SK-N-SH (cell line): Measurements from ENCODE around the gene PTCD1. TPM values are rescaled to one million over a fixed set of nuclear protein-coding genes. Genes with fewer than 3 reads are reported as not detected.

Experiments used
- CTCF ChIA-PET: fragments of 300-600, 350-600 bp; formaldehyde crosslinking; extraction: SDS; loops from one replicate; lab custom pipeline; 2021; lab: Yijun Ruan, JAX
- POLR2A ChIA-PET: fragments of 350-600 bp; sonication (Branson Sonifier 250); formaldehyde crosslinking; extraction: SDS; loops from one replicate; lab custom pipeline; 2020; ENCODE audit warnings: antibody characterized with exemption, inconsistent platforms; lab: Yijun Ruan, JAX
- DNase-seq: peaks from one replicate; pipeline ENCODE4 v3.0.0; 2012
- H2AFZ ChIP-seq: fragments of 200-600 bp; sonication (generic); 2 replicates; pipeline ENCODE4 v1.8.1; 2016; ENCODE audit warnings: antibody characterized with exemption, mild to moderate bottlenecking, low read depth
- H3F3A ChIP-seq: fragments of 200-600 bp; sonication (generic); replicated peaks from 2 replicates; pipeline ENCODE3; 2016; ENCODE audit warnings: antibody characterized with exemption, mild to moderate bottlenecking; ENCODE audit not compliant: insufficient read depth
- H3K27ac ChIP-seq, 2 experiments: fragments of 200-500 bp in 1 of 2; fragments of 200-600 bp in 1 of 2; sonication (Bioruptor generic) in 1 of 2; sonication (generic), shearing (Covaris generic) in 1 of 2; 2 replicates each; pipeline versions ENCODE4 v1.5.1 to v1.6.1; 2014 to 2016; ENCODE audit warnings: low read depth in 2 of 2, inconsistent platforms in 1 of 2, low read length in 1 of 2, mild to moderate bottlenecking in 1 of 2, mixed read lengths in 1 of 2
- H3K27me3 ChIP-seq: fragments of 200-600 bp; sonication (generic), shearing (Covaris generic); 2 replicates; pipeline ENCODE4 v1.6.1; 2016; ENCODE audit warnings: mixed run types; ENCODE audit not compliant: insufficient read depth
- H3K36me3 ChIP-seq, 2 experiments: fragments of 200-500 bp in 1 of 2; fragments of 200-600 bp in 1 of 2; sonication (Bioruptor generic) in 1 of 2; sonication (generic) in 1 of 2; replicated peaks in 1 of 2; 2 replicates each; pipeline versions ENCODE3 to v1.5.1; 2014 to 2016; ENCODE audit warnings: low read length in 1 of 2, mild to moderate bottlenecking in 1 of 2; ENCODE audit not compliant: insufficient read depth in 2 of 2, control insufficient read depth in 1 of 2
- H3K4me1 ChIP-seq, 2 experiments: fragments of 200-500 bp in 1 of 2; fragments of 200-600 bp in 1 of 2; sonication (Bioruptor generic) in 1 of 2; sonication (generic), shearing (Covaris generic) in 1 of 2; 2 replicates each; pipeline versions ENCODE4 v1.5.1 to v1.6.1; 2014 to 2016; ENCODE audit warnings: low read depth in 1 of 2, low read length in 1 of 2, mixed run types in 1 of 2; ENCODE audit not compliant: insufficient read depth in 2 of 2, control insufficient read depth in 1 of 2
- H3K4me2 ChIP-seq: fragments of 200-600 bp; sonication (generic), shearing (Covaris generic); 2 replicates; pipeline ENCODE4 v1.6.1; 2017; ENCODE audit warnings: mixed run types
- H3K4me3 ChIP-seq, 2 experiments: fragments of 200-500 bp in 1 of 2; fragments of 200-600 bp in 1 of 2; sonication (Bioruptor generic) in 1 of 2; sonication (generic), shearing (Covaris generic) in 1 of 2; 2 replicates each; pipeline versions ENCODE4 v1.5.1 to v1.8.1; 2014 to 2016; ENCODE audit warnings: low read depth in 2 of 2, inconsistent platforms in 1 of 2, low read length in 1 of 2, mild to moderate bottlenecking in 1 of 2, mixed read lengths in 1 of 2, moderate library complexity in 1 of 2
- H3K79me2 ChIP-seq: fragments of 200-600 bp; sonication (generic); 2 replicates; pipeline ENCODE4 v1.8.1; 2017; ENCODE audit warnings: mild to moderate bottlenecking; ENCODE audit not compliant: insufficient read depth
- H3K9ac ChIP-seq: fragments of 200-600 bp; sonication (generic); 2 replicates; pipeline ENCODE4 v1.6.1; 2017; ENCODE audit warnings: mixed run types
- H3K9me2 ChIP-seq: fragments of 200-600 bp; sonication (generic); 2 replicates; pipeline ENCODE4 v1.6.1; 2017; ENCODE audit warnings: mixed run types
- H3K9me3 ChIP-seq: fragments of 200-600 bp; sonication (generic); 2 replicates; pipeline ENCODE4 v1.6.1; 2017; ENCODE audit warnings: mixed run types, mild to moderate bottlenecking, moderate library complexity
- H4K20me1 ChIP-seq: fragments of 200-600 bp; sonication (generic); 2 replicates; pipeline ENCODE4 v1.6.1; 2017; ENCODE audit warnings: mild to moderate bottlenecking, mixed run types; ENCODE audit not compliant: insufficient read depth
- CTCF ChIP-seq: fragments of 200-600 bp; sonication (generic); IDR thresholded peaks from 2 replicates; pipeline ENCODE4 v1.6.1; 2017; ENCODE audit warnings: antibody characterized with exemption, mild to moderate bottlenecking, moderate library complexity
- EZH2phosphoT487 ChIP-seq: fragments of 200-600 bp; sonication (generic); IDR thresholded peaks from 2 replicates; pipeline ENCODE4 v1.6.1; 2017; ENCODE audit warnings: low read depth, mixed run types, mild to moderate bottlenecking, antibody characterized with exemption, moderate library complexity, borderline replicate concordance
- FOXJ3 ChIP-seq: sonication (generic); formaldehyde crosslinking; IDR thresholded peaks from 2 replicates; pipeline ENCODE4 v1.5.1; 2020; ENCODE audit warnings: mild to moderate bottlenecking, missing genetic modification reagents
- FOXM1 ChIP-seq: IDR thresholded peaks from 2 replicates; pipeline ENCODE4 v1.4.0; 2012; ENCODE audit warnings: low read depth, mild to moderate bottlenecking
- GABPA ChIP-seq: IDR thresholded peaks from 2 replicates; pipeline ENCODE4 v1.4.0; 2012; ENCODE audit warnings: low read depth, mild to moderate bottlenecking
- GATA2 ChIP-seq: sonication (generic); formaldehyde crosslinking; IDR thresholded peaks from 2 replicates; pipeline ENCODE4 v1.5.0; 2020; ENCODE audit warnings: mild to moderate bottlenecking, missing genetic modification reagents
- JUND ChIP-seq: IDR thresholded peaks from 2 replicates; pipeline ENCODE4 v1.4.0; 2012
- NRF1 ChIP-seq: IDR thresholded peaks from 2 replicates; pipeline ENCODE4 v1.6.1; 2012; ENCODE audit warnings: low read depth, mild to moderate bottlenecking, low read length
- POLR2AphosphoS5 ChIP-seq: IDR thresholded peaks from 2 replicates; pipeline ENCODE4 v1.6.1; 2012; ENCODE audit warnings: low read depth, low read length
- RAD21 ChIP-seq: IDR thresholded peaks from 2 replicates; pipeline ENCODE4 v1.6.1; 2012; ENCODE audit warnings: mild to moderate bottlenecking, low read length
- RCOR1 ChIP-seq: fragments of 150-350 bp; IDR thresholded peaks from 2 replicates; pipeline ENCODE4 v1.6.1; 2017; ENCODE audit warnings: antibody characterized with exemption, low read length
- RFX5 ChIP-seq: IDR thresholded peaks from 2 replicates; pipeline ENCODE4 v1.6.1; 2012; ENCODE audit warnings: mild to moderate bottlenecking, improper control_type of control experiment, low read length
- SMC3 ChIP-seq: IDR thresholded peaks from 2 replicates; pipeline ENCODE4 v1.6.1; 2012; ENCODE audit warnings: low read depth, low read length, improper control_type of control experiment
- TCF12 ChIP-seq: IDR thresholded peaks from 2 replicates; pipeline ENCODE4 v1.4.0; 2012
- USF2 ChIP-seq: fragments of 150-350 bp; IDR thresholded peaks from 2 replicates; pipeline ENCODE4 v1.6.1; 2017; ENCODE audit warnings: antibody characterized with exemption, low read length, low read depth, borderline replicate concordance
- YY1 ChIP-seq: IDR thresholded peaks from 2 replicates; pipeline ENCODE4 v1.4.0; 2012; ENCODE audit warnings: low read depth, mild to moderate bottlenecking
- WGBS: methylation state at CpG from one replicate; pipeline ENCODE4 v1.1.6; 2017; ENCODE audit warnings: low lambda C conversion rate; 5-methylcytosine and 5-hydroxymethylcytosine counted together
- polyA plus RNA-seq, 3 experiments: library from polyadenylated mRNA; depleted of rRNA; stranded (reverse); fragments of >200 nt; gene quantifications; 2 replicates each; pipeline ENCODE4 v1.2.3, GENCODE V29; 2012
- TF ChIP-seq, protein P1 (sequence below): IDR thresholded peaks from 2 replicates; pipeline ENCODE4; 2012

PTCD1 gene
- polyA plus RNA-seq, 1 of the 3 experiments (the other 2 are of a cell fraction), result 8.2 TPM

DNA sequence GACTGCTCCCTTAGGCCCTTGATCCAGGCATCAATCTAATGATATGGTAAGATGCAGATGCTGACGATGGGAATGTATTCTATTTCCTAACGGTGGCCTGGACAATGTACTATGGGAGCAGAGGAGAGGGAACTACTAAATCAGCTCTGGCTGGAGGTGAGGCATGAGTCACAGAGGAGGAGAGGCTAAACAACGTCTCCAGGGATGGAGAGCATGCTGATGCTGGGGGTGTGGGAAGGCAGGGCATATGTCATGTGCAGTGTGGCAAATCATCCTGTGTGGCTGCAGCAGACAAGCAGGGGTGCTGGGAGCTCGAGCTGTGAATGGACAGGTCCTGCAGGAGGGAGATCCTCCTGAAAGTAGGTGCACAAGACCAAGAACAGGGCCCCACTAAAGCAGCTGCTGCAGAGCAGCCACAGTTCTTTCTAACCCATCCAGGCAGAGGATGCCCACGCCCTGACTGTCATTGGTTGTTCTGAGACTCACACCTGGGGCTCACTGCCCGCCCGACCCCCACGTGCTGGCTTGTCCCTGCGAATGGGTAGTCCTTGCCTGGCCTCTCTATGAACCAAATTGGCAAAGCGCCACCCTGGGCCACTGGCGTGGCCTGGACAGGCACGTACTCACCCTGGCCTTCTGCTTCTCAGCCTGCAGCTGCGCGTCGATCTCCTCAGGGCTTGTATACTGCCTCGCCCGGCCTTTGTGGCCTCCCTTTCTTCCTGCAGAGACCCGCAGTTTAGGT lies 34.2 kb downstream of the PTCD1 start:
- Histone ChIP-seq H3K4me1 (peaks cover 9 to 19% of the 10 kb centered on the region in 2 experiments; a peak in 3 of 4 replicates), H3K9me2 (no peaks in the 10 kb centered on the region), H3K36me3 (peaks cover 41 to 48% of the 10 kb centered on the region in 2 experiments), H4K20me1 (peaks cover 58% of the 10 kb centered on the region), H3K27me3 (no peaks in the 10 kb centered on the region), H3F3A (peaks cover 21% of the 10 kb centered on the region), H3K27ac (no peak overlapping the region), H2AFZ (no peak overlapping the region), H3K4me3 (no peak overlapping the region), H3K9me3 (no peaks in the 10 kb centered on the region), H3K9ac (no peak overlapping the region), H3K79me2 (peaks cover 82% of the 10 kb centered on the region), H3K4me2 (no peak overlapping the region)
- DNase-seq, result no peak
- CTCF ChIA-PET, result interaction anchor here (1.1 to 1.2 kb wide), 2 partner anchors 39 to 40 kb away, joined by 3 to 5 read pairs; no protein-coding TSS in a partner anchor
- POLR2A ChIA-PET, result interaction anchor here (3.1 to 5.2 kb wide), 2 partner anchors 8 to 11 kb away, joined by 25 to 102 read pairs; no protein-coding TSS in a partner anchor
- whole genome bisulfite sequencing, result 84% methylated on average over 13 of the region's 18 CpGs
- TF ChIP-seq NRF1, result no peak
- TF ChIP-seq TCF12, result no peak
- TF ChIP-seq EZH2phosphoT487, result no peak
- no peak for TF ChIP-seq RFX5
- TF ChIP-seq FOXJ3 (CRISPR knock-in tag), result no peak
- TF ChIP-seq YY1, result no peak
- TF ChIP-seq POLR2AphosphoS5, result no peak
- TF ChIP-seq RCOR1, result no peak
- TF ChIP-seq GABPA, result no peak
- no peak for TF ChIP-seq SMC3
- TF ChIP-seq FOXM1, result no peak
- TF ChIP-seq CTCF, result no peak
- TF ChIP-seq JUND, result no peak
- TF ChIP-seq GATA2 (CRISPR knock-in tag), result no peak
- TF ChIP-seq RAD21, result no peak

DNA sequence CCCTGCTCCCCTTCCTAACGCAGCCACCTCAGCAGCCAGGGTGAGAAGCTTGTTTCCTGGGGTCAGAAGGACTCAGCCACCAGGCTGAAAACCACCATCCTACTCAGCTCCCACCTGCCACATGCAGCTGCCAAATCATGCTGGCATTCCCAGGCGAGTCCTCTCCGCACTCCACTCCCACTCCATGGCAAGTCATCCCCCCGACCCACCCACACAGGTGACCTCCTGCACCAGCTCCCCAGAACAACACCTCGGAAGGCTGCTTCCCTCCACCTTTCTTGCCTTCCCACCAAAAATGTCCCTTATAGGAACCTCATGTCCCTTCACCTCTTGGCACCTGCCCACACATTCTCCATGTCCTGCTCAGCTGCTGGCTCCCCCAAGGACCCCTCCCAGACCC lies 34.8 kb downstream of the PTCD1 start:
- Histone ChIP-seq H3K9ac (no peak overlapping the region), H3K27me3 (no peaks in the 10 kb centered on the region), H3K27ac (no peak overlapping the region), H3K9me2 (no peaks in the 10 kb centered on the region), H3K4me2 (no peak overlapping the region), H2AFZ (no peak overlapping the region), H3F3A (peaks cover 20% of the 10 kb centered on the region), H3K9me3 (no peaks in the 10 kb centered on the region), H3K79me2 (peaks cover 76% of the 10 kb centered on the region), H4K20me1 (peaks cover 61% of the 10 kb centered on the region), H3K36me3 (peaks cover 48% of the 10 kb centered on the region in 2 experiments), H3K4me3 (no peak overlapping the region), H3K4me1 (peaks cover 9 to 19% of the 10 kb centered on the region in 2 experiments; a peak in 3 of 4 replicates)
- DNase-seq, result no peak
- no peak for TF ChIP-seq USF2
- TF ChIP-seq JUND, result no peak
- TF ChIP-seq, protein P1, sequence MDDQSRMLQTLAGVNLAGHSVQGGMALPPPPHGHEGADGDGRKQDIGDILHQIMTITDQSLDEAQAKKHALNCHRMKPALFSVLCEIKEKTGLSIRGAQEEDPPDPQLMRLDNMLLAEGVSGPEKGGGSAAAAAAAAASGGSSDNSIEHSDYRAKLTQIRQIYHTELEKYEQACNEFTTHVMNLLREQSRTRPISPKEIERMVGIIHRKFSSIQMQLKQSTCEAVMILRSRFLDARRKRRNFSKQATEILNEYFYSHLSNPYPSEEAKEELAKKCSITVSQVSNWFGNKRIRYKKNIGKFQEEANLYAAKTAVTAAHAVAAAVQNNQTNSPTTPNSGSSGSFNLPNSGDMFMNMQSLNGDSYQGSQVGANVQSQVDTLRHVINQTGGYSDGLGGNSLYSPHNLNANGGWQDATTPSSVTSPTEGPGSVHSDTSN, result no peak
- TF ChIP-seq NRF1, result no peak
- ChIA-PET CTCF (interaction anchor here (1.1 kb wide), 1 partner anchor 38 kb away, joined by 5 read pairs; no protein-coding TSS in a partner anchor), POLR2A (interaction anchor here (3.1 kb wide), 1 partner anchor 11 kb away, joined by 25 read pairs; no protein-coding TSS in a partner anchor)
- 89% methylated on average over 5 of the region's 5 CpGs for WGBS
